GM21723 (cell line): Measurements from ENCODE around the gene SNED1.

Source experiments
- ATAC-seq: cut with Tn5 transposase; IDR thresholded peaks from one replicate; pipeline ENCODE4 v1.9.1; 2021; ENCODE audit warnings: mild to moderate bottlenecking, moderate library complexity; ENCODE audit not compliant: unreplicated experiment

The SNED1 gene

GRCh38 chr2:241020629-241021190 lies 22.3 kb downstream of the SNED1 start:
- no peak for ATAC-seq

- no peak for ATAC-seq
Observed at GRCh38 chr2:241025639-241026038, 27.2 kb downstream of the SNED1 start.

- ATAC-seq: no peak
Observed at GRCh38 chr2:241029599-241030332, 31.3 kb downstream of the SNED1 start.

GRCh38 chr2:241030333-241030680 lies 31.9 kb downstream of the SNED1 start:
- ATAC-seq: no peak

DNA sequence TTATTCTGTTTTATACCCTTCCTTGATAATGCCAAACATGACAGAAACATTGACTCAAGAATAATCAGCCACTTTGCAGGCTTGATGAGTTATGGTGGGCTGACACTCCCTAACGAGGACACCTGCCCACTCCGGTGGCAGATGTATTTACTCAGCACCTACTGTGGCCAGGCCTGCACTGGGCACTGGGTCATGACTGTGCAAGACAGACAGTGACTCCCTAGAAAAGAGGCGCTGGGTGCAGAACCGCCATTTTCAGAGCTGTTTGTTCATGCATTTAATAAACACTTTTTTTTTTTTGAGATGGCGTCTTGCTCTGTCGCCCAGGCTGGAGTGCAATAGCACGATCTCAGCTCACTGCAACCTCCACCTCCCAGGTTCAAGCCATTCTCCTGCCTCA lies 32.5 kb downstream of the SNED1 start:
- ATAC-seq: no peak

DNA sequence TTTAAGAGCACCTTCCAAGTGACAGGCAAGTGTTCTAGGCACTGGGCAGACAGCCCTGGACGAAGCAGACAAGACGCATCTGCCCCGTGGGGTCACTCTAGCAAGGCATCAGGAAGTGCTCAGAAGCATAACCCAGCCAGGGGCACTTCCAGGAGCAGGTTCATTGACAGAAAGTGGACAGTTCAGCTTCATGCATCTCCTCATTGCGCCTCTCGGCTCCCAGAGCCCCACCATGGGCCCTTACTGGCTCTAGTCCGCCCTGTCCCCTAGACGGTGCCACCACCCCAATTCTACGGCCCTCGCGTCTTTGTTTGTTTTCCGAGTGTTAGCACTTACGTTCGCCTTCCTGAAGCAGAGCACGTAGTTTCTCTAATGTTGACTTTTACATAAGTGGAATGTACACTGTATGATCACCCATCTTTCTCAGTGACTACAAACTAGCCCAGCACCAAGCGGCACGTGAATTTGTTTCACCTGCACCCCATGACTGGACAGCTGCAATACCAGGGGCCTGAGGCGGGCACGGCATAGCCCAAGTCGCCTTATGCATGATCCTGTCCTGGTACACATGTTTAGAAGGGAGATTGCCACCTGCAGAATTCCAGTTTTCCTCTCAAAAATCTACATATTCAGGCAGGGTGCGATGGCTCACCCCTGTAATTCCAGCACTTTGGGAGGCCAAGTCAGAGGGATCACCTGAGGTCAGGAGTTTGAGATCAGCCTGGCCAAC lies 33.2 kb downstream of the SNED1 start:
- no peak for ATAC-seq

DNA sequence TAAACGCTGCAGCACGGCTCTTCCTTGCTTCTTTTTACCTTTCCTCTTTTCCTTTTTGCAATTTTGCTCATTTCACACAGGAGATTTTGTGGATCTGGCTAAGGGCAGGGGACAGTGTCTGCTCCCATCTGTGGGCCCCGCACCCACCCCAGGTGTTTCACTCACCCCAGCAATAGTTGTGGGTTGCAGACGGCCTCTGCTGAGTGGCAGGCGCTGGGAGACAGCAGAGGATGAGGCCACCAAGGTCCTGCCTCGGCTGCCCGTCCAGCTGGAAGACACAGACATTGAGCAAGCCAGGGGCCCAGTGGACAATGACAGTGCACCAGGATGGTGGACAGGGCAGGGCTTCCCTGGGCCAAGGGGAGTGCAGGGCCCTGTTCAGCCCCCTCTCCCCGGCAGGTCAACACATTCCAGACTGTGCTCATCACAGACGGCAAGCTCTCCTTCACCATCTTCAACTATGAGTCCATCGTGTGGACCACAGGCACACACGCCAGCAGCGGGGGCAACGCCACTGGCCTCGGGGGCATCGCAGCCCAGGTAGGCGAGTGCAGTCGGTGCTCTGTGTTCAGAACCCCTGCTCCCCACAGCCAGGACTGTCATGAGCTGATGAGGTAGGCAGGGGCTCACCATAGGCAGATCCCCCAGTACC lies 35.0 kb downstream of the SNED1 start:
- ATAC-seq: no peak

- ATAC-seq: no peak
Observed at GRCh38 chr2:241033994-241034393, 35.6 kb downstream of the SNED1 start.

- ATAC-seq: no peak
Observed at GRCh38 chr2:241034490-241035141, 36.2 kb downstream of the SNED1 start.

DNA sequence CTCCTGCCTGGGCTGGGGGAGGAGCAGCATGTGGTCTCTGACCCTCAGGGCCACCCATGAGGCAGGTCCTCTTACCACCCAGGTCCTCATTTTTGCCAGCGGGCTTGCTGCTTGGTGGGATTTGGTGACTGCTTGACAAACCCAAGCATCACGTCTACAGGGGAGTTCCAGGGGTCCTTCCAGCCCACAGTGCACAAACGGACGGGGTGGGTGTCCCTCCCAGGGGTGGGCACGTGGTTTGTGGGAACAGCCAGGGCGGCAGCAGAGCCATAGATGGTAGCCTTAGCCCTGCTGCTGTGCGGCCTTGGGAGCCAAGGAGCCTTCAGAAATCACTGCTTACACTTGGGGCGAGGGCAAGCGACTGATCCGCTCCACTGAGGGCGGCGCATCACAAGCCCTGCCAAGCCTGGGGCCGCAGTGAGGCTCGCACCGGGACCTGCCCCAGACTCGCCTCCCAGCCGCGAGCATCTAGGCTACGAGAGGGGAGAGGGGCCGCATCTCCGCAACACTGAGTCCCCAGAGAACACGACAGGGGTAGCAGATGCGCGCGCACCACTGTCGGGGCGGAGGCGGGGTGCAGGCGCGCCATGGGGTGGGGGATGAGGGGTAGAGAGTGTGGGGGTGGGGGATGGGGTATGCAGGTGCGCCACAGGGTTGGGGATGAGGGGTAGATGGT lies 36.9 kb downstream of the SNED1 start:
- no peak for ATAC-seq

GRCh38 chr2:241035818-241036396 lies 37.5 kb downstream of the SNED1 start:
- ATAC-seq: no peak

DNA sequence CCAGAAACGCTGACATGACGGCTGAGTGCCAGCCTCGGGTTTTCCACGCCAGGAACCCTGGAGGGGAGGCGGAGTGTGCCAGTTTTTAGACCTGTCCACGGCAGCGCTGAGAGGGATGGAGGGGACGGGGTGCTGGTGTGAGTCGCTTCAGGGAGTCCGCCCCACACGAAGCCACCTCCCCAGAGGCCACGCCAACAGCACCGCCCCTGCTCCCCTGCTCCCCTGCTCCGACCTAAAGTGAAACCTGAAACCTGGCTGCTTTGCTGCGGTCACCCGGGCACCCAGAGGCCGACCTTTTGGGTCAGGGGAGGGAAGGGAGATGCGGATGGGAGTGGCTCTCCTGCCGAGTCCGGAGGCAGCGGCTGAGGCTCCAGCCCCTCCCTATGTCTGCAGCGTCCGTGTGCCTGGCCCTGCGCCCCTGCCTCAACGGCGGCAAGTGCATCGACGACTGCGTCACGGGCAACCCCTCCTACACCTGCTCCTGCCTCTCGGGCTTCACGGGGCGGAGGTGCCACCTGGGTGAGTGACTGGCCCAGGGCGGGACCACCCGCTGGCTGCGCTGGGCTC lies 38.1 kb downstream of the SNED1 start:
- peak; percentile 76 for ATAC-seq

GRCh38 chr2:241036964-241037421 lies 38.6 kb downstream of the SNED1 start:
- ATAC-seq: peak; percentile 43

GRCh38 chr2:241037498-241037897 lies 39.1 kb downstream of the SNED1 start:
- ATAC-seq: no peak

DNA sequence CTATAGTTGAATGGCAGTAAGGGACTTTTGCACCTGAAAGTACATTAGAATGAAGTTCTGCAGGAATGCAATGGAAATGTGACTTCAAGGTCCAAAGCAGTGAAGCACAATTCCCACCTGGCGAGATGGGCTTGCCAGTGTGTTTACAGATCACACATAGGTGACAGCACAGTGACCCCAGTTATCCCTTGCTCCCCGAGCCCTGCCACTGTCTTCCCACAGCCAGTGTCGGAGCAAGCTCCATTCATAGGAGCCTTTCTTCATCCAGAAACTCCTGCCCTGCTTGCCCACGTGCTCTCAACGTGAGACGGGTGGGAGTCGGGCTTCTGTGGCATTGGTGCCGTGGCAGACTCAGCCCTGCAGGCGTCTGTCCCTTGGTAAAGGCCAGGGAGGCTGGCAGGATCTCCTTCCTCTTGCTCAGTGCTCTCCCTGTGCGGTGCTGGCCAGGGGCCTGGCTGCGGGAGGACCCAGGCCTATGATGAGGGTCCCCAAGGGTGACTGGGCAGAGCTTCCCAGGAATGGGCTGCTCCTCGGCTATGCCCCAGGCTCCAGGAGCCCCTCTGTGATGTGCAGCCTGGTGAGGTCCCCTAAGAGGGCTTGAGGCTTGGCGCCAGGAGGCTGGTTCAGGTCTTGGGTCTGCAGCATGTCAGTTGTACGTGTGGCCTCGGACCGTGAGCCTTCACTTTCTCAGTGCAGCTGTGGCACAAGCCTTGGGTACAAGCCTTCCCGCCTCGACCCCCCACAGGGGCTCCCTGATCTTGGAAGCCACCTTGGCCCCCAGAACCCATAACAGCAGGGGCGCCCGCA lies 40.2 kb downstream of the SNED1 start:
- no peak for ATAC-seq

DNA sequence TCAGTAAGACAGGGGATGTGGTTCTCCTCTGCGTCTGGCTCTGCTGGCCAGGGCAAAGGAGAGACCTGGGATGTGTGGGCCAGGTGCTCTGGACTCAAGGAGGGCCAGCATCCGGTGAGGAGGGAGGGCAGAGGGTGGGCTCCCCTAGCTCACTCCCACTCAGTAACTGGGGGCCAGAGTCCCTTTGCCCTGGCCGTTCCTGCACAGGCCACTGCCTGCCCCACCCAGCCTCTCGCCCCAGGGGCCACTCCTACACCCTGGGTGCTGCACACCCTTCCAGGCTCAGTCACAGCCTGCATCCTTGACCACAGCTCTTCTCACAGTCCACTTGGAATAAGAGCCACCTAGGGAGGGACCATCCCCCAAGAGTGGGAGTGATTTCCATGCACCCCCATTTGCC lies 41.0 kb downstream of the SNED1 start:
- ATAC-seq: no peak

DNA sequence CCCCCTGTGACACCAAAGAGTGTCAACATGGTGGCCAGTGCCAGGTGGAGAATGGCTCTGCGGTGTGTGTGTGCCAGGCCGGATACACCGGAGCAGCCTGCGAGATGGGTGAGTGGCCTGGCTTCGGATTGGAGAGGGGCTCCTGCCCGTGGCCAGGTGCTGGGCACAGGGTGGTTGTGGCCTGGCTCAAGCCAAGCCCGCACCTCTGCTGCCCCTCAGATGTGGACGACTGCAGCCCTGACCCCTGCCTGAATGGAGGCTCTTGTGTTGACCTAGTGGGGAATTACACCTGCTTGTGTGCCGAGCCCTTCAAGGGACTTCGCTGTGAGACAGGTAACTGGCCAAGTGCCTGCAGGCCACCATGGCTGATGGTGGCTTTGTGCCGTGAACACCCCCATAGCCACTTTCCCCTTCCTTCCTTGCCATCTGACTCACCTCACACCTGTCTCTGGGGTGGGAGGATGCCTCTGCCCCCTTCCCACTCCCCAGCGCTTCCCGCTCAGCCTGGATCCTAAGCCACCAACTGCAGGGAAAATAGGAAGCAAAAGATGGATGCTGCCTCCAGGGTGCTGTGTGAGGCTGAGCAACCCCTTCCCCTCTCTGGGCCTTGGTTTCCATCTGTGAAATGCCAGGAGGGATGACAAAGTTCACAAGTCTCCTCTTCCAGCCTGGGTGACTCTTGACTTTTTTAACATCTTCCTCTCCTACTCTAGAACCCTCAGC lies 41.8 kb downstream of the SNED1 start:
- no peak for ATAC-seq

- peak; percentile 54 for ATAC-seq
Observed at GRCh38 chr2:241041589-241042158, 43.3 kb downstream of the SNED1 start.
